ENCODE measurements around the gene GKN2. TPM values are rescaled to one million over a fixed set of nuclear protein-coding genes. Genes with fewer than 3 reads are reported as not detected.

Gene GKN2
- total RNA-seq, 1 donor from 2014 or later = not detected

DNA sequence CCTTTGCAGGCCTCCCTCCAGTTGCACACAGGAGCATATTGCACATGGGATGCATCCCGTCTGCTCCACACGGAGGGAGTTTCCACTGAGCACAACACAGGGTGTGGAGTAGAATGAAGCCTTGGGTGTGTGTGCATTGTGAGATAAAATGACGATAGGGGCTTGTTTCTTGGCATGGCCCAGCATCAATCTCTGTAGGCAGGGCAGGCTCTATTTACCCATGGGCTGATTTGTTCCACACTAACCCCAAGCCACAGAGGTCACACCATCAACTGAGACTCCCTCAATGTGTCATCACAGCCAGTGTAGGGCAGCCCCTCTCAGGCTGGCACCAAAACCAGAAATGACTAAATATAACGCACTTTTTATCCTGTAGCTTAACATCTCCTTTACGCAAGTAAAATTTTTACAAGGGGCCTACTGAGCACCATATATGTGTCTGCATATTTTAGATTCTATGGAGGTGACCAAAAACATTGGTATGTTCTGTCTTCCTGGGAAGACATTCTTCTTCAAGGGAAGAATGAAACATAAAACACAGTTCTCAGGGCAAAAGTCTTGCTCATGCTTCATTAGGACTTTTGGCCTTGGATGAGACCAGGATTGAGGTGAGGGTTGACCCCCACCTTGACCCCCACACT, 19.0 kb upstream of the GKN2 start:
- Mint-ChIP-seq H3K36me3 (no peaks in the 10 kb centered on the region), H3K4me3 (no peak overlapping the region), H3K27ac (peak overlapping the region; percentile 60), H3K4me1 (no peaks in the 10 kb centered on the region), H3K9me3 (no peaks in the 10 kb centered on the region), H3K27me3 (ENCODE audit: low read depth) (peaks cover 6% of the 10 kb centered on the region)
- no peak for DNase-seq (ENCODE audit: low spot score in 2 of 2, unreplicated experiment in 2 of 2)
- TF ChIP-seq, protein P1, sequence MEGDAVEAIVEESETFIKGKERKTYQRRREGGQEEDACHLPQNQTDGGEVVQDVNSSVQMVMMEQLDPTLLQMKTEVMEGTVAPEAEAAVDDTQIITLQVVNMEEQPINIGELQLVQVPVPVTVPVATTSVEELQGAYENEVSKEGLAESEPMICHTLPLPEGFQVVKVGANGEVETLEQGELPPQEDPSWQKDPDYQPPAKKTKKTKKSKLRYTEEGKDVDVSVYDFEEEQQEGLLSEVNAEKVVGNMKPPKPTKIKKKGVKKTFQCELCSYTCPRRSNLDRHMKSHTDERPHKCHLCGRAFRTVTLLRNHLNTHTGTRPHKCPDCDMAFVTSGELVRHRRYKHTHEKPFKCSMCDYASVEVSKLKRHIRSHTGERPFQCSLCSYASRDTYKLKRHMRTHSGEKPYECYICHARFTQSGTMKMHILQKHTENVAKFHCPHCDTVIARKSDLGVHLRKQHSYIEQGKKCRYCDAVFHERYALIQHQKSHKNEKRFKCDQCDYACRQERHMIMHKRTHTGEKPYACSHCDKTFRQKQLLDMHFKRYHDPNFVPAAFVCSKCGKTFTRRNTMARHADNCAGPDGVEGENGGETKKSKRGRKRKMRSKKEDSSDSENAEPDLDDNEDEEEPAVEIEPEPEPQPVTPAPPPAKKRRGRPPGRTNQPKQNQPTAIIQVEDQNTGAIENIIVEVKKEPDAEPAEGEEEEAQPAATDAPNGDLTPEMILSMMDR (IDR thresholded peaks at IDR 0.05; ENCODE audit: unreplicated experiment) = no peak

DNA sequence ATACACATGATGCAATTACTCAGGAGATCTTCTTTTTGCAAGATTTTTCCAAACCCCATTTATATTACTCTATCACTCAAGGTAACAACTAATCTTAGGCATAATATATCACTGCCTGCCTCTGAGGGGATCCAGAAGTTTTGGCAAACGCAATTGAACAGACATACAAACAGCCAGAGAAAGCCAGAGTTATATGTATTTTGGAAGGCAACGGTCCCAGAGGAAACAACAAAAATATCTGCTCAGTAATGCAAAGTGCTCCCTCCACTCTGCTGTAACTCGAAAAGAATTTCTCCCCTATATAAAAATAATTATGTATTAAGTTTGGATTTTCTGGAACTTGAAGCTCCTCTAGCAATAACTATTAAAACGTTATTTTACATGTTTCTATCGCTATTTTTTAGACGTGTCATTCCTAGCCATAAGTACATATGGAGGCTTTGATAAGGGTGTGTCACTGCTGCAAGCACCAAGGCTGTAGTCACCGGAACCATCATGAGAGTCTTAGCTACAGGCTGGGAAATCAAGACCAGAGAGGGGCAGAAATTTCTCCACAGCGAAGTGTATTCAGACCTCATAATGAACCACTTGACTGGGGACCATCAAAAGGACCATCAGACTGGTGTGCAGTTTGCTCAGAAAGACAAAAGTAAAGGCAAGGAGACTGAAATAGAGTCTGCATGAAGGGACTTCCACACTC, 18.0 kb upstream of the GKN2 start:
- Mint-ChIP-seq H3K4me3 (no peak overlapping the region), H3K36me3 (no peaks in the 10 kb centered on the region), H3K27me3 (ENCODE audit: low read depth) (peaks cover 6% of the 10 kb centered on the region), H3K27ac (no peak overlapping the region), H3K9me3 (no peaks in the 10 kb centered on the region), H3K4me1 (no peaks in the 10 kb centered on the region)
- no peak for DNase-seq (ENCODE audit: low spot score in 2 of 2, unreplicated experiment in 2 of 2)
- TF ChIP-seq, protein P1 (IDR thresholded peaks at IDR 0.05; ENCODE audit: unreplicated experiment) = no peak

DNA sequence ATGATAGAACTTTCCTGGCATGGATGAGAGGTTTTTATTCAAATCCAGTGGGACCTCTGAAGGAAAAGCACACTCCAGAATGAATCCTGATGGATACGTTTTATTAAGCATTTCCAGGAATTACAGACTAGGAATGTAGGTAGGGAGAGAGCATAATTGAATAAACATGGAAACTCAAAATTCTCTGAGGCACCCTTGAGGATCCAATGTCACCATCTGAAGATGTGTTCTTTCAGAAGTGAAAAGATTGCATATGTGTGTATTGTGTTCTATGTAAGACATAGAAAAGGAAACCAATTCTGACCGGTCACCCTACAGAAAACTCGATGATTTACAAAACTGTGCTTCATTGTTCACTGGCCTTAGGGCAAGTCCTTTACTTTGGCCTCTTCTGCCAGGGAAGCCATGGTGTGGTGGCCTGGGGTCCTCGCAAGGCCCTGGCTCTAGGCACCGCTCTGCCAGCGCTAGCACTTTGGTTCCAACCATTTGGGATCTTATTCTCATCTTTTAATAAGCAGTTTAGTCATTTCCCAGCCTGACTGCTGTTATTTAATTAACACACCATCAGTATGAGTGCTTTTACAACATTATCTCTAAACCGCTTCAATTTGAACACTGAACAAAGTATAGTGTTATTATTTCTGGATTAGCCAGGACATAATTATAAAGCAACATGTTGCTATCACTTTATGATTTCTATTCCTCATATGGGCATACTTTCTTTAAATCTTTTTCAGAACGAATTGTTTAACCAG, 17.2 kb upstream of the GKN2 start:
- DNase-seq (ENCODE audit: low spot score in 2 of 2, unreplicated experiment in 2 of 2) = no peak
- no peaks in the 10 kb centered on the region for H3K36me3 Mint-ChIP-seq
- peaks cover 6% of the 10 kb centered on the region for H3K27me3 Mint-ChIP-seq (ENCODE audit: low read depth)
- no peak overlapping the region for H3K27ac Mint-ChIP-seq
- H3K9me3 Mint-ChIP-seq = no peaks in the 10 kb centered on the region
- TF ChIP-seq, protein P1 (IDR thresholded peaks at IDR 0.05; ENCODE audit: unreplicated experiment) = no peak
- no peak overlapping the region for H3K4me3 Mint-ChIP-seq
- no peaks in the 10 kb centered on the region for H3K4me1 Mint-ChIP-seq

DNA sequence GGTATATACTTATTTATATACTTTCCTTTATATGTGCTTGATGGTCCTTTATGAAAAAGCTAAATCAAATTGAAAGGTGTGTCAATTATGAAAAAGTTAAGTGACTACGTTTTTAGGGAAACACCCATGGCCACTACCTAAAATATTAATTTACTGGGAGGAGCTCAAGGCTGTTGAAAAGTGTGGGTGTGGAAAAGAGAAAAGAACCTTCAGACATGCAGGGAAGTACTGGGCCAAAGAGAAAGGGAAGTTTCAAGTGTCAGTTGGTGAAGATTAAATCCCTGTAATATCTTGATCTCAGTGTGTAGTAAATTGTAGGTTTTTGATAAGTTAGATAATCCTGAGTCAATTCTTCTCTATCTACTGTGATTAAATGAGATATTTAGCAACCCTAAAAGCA, 15.5 kb upstream of the GKN2 start:
- Mint-ChIP-seq H3K27ac (no peak overlapping the region), H3K9me3 (peaks cover 9% of the 10 kb centered on the region), H3K36me3 (no peaks in the 10 kb centered on the region), H3K4me3 (no peak overlapping the region), H3K4me1 (no peaks in the 10 kb centered on the region), H3K27me3 (ENCODE audit: low read depth) (peaks cover 6% of the 10 kb centered on the region)
- TF ChIP-seq, protein P1 (IDR thresholded peaks at IDR 0.05; ENCODE audit: unreplicated experiment) = no peak
- no peak for DNase-seq (ENCODE audit: low spot score in 2 of 2, unreplicated experiment in 2 of 2)

DNA sequence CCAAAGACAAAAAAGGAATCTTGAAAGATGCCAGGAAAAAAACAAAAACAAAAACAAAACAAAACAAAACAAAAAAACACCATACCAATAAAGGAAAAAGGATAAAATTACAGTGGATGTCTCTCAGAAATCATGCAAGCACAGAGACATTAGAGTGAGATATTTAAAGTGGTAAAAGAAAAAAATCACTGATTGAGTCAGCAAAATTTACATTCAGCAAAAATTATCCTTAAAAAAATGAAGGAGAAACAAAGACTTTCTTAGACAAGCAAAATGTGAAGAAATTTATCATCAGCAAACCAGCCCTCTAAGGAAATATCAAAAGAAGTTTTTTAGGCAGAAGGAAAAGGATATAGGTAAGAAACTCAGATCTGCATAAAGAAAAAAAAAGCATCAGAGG, 11.6 kb upstream of the GKN2 start:
- H3K27ac Mint-ChIP-seq = no peak overlapping the region
- H3K4me3 Mint-ChIP-seq = no peak overlapping the region
- H3K4me1 Mint-ChIP-seq = no peaks in the 10 kb centered on the region
- H3K9me3 Mint-ChIP-seq = peaks cover 9% of the 10 kb centered on the region
- no peak for DNase-seq (ENCODE audit: low spot score in 2 of 2, unreplicated experiment in 2 of 2)
- H3K36me3 Mint-ChIP-seq = no peaks in the 10 kb centered on the region
- peaks cover 8% of the 10 kb centered on the region for H3K27me3 Mint-ChIP-seq (ENCODE audit: low read depth)
- TF ChIP-seq, protein P1 (IDR thresholded peaks at IDR 0.05; ENCODE audit: unreplicated experiment) = no peak

Measured in mesothelial cell of epicardium (in vitro differentiated cells).